ENCODE measurements around the gene TAL1. TPM values are rescaled to one million over a fixed set of nuclear protein-coding genes. Genes with fewer than 3 reads are reported as not detected.

The TAL1 gene
- total and polyA plus RNA-seq, 2 donors (not counting 3 experiments of a cell fraction or from before 2014, with no cell fraction given) = 36.7 to 52.4 TPM

DNA sequence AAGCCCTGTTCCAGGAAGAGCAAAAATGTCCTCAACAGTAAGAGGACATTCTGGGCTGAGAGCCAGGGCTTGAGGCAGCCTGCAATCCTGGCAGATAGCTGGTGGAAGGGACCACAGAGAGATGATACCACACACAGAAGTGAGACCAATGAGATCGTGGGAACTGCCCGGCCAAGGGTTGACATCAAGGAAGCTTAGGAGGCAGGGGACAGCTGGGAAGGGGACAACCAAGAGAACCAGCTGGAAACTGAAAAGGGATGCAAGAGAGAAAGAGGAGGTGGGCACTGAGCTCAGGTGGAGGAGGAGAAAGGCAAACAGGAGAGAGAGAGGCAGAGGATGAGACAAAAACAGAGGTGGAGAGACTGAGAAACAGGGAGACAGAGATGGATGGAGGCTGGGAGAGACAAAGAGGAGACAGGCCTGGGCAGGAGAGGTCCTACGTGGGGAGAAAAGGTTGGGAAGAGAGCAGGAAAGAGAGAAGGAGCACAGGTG lies 51.4 kb downstream of the TAL1 start:
- FAIRE-seq = peak; percentile 40
- intact Hi-C loops (cut with micrococcal nuclease) = no loop called here
- no peak for TF ChIP-seq JUN (IDR thresholded peaks at IDR 0.05; ENCODE audit: borderline replicate concordance, insufficient read depth, insufficient read length, low read depth)
- TF ChIP-seq FOS (IDR thresholded peaks at IDR 0.05; ENCODE audit: borderline replicate concordance, insufficient read depth, low read length) = no peak
- TF ChIP-seq MYC (IDR thresholded peaks at IDR 0.05; ENCODE audit: low read depth, low read length) = no peak
- no peak for TF ChIP-seq EZH2 (IDR thresholded peaks at IDR 0.05; ENCODE audit: borderline replicate concordance, low read depth, low read length, severe bottlenecking)
- no peak for TF ChIP-seq GATA2 (IDR thresholded peaks at IDR 0.05; ENCODE audit: insufficient read depth, insufficient read length, low read depth, low read length)
- TF ChIP-seq, protein P1, sequence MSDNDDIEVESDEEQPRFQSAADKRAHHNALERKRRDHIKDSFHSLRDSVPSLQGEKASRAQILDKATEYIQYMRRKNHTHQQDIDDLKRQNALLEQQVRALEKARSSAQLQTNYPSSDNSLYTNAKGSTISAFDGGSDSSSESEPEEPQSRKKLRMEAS (IDR thresholded peaks at IDR 0.05; ENCODE audit: insufficient read depth, insufficient read length) = no peak
- TF ChIP-seq POLR2AphosphoS5 (IDR thresholded peaks at IDR 0.05; ENCODE audit: insufficient read depth, low read depth, low read length) = no peak
- TF ChIP-seq, protein P2, sequence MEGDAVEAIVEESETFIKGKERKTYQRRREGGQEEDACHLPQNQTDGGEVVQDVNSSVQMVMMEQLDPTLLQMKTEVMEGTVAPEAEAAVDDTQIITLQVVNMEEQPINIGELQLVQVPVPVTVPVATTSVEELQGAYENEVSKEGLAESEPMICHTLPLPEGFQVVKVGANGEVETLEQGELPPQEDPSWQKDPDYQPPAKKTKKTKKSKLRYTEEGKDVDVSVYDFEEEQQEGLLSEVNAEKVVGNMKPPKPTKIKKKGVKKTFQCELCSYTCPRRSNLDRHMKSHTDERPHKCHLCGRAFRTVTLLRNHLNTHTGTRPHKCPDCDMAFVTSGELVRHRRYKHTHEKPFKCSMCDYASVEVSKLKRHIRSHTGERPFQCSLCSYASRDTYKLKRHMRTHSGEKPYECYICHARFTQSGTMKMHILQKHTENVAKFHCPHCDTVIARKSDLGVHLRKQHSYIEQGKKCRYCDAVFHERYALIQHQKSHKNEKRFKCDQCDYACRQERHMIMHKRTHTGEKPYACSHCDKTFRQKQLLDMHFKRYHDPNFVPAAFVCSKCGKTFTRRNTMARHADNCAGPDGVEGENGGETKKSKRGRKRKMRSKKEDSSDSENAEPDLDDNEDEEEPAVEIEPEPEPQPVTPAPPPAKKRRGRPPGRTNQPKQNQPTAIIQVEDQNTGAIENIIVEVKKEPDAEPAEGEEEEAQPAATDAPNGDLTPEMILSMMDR (IDR thresholded peaks at IDR 0.05; ENCODE audit: extremely low read depth in 1 of 2, insufficient read depth in 1 of 2, low read depth in 1 of 2, low read length in 2 of 2) = no peak
- TF ChIP-seq POLR2A (IDR thresholded peaks at IDR 0.05; ENCODE audit: low read depth, low read length) = no peak
- Histone ChIP-seq H3K4me3 (replicated peaks in 1 of 3; ENCODE audit: insufficient read depth in 1 of 3, low read depth in 1 of 3, low read length in 3 of 3) (no peak overlapping the region), H2AFZ (ENCODE audit: low read depth, low read length) (no peak overlapping the region), H3K36me3 (ENCODE audit: control insufficient read depth in 2 of 2, extremely low read depth in 1 of 2, insufficient read depth in 2 of 2, low read length in 2 of 2) (no peaks in the 10 kb centered on the region), H3K79me2 (ENCODE audit: control insufficient read depth, insufficient read depth, low read length) (no peaks in the 10 kb centered on the region), H3K4me2 (ENCODE audit: insufficient read depth, low read length) (no peak overlapping the region), H4K20me1 (replicated peaks; ENCODE audit: control insufficient read depth, extremely low read depth, insufficient read depth, low read length) (no peaks in the 10 kb centered on the region), H3K27ac (ENCODE audit: insufficient read depth, low read depth, low read length) (no peak overlapping the region), H3K9me1 (replicated peaks; ENCODE audit: control insufficient read depth, extremely low read depth, insufficient read depth, low read length) (no peaks in the 10 kb centered on the region), H3K9me3 (replicated peaks; ENCODE audit: control insufficient read depth, insufficient read depth, low read length) (no peaks in the 10 kb centered on the region), H3K9ac (replicated peaks; ENCODE audit: extremely low read depth, insufficient read depth, low read length) (no peak overlapping the region), H3K27me3 (ENCODE audit: control insufficient read depth in 2 of 2, insufficient read depth in 2 of 2, low read length in 2 of 2) (no peaks in the 10 kb centered on the region), H3K4me1 (ENCODE audit: control insufficient read depth, extremely low read depth, insufficient read depth, low read length) (peaks cover 19% of the 10 kb centered on the region)
- POLR2A ChIA-PET = no interaction called here
- no TSS peak for BruUV-seq (replicated peaks)
- CTCF ChIA-PET = interaction anchor here (0.8 to 8.1 kb wide), 5 partner anchors 12 to 529 kb away, joined by 3 to 223 read pairs (median 18); partner anchors contain the start of gene FOXD2
- no peak for DNase-seq (ENCODE audit: low read depth, low spot score)
- dilution Hi-C loops (cut with MboI; ENCODE audit: extremely low pct_ligation_motif_present, low sequenced_read_pairs) = no loop called here
